Panc1 (cell line): ENCODE results near the gene WDFY2. TPM values are rescaled to one million over a fixed set of nuclear protein-coding genes. Genes with fewer than 3 reads are reported as not detected.
"Not testable (repeated sequence)": the region's sequence is repeated elsewhere in the genome, so short reads cannot be mapped to it uniquely, and the experiment has no call there.

ENCODE experiments used
- ATAC-seq: fragments of 200-7000 bp; cut with Tn5 transposase; 2 replicates; pipeline ENCODE4 v1.9.1; 2020; ENCODE audit warnings: mild to moderate bottlenecking, moderate library complexity
- BruUV-seq: library from RNA; stranded (reverse); fragments of 400-500 nt; replicated peaks from 2 replicates; lab custom pipeline; 2021; lab: Mats Ljungman, UMichigan
- CTCF ChIA-PET: fragments of 300-600 bp; sonication (Branson Sonifier 250); formaldehyde crosslinking; loops from one replicate; lab custom pipeline; 2022; ENCODE audit warnings: antibody characterized with exemption; lab: Charles Lee
- POLR2A ChIA-PET: fragments of 300-600 bp; sonication (Branson Sonifier 250); formaldehyde crosslinking; loops from one replicate; lab custom pipeline; 2022; ENCODE audit warnings: antibody characterized with exemption; lab: Charles Lee
- DNase-seq: peaks from one replicate; pipeline ENCODE4 v3.0.0-alpha.2; 2010; ENCODE audit warnings: low read depth, low spot score
- H3K27ac ChIP-seq: 2 replicates; pipeline ENCODE4 v1.5.1; 2011; ENCODE audit warnings: mild to moderate bottlenecking, low read length, inconsistent platforms
- H3K27me3 ChIP-seq: fragments of 200-500 bp; sonication (Bioruptor generic); 2 replicates; pipeline ENCODE4 v1.6.0; 2014; ENCODE audit warnings: low read length, inconsistent platforms; ENCODE audit not compliant: control insufficient read depth, insufficient read depth
- H3K36me3 ChIP-seq: fragments of 200-500 bp; sonication (Bioruptor generic); 2 replicates; pipeline ENCODE4 v1.5.1; 2014; ENCODE audit warnings: inconsistent platforms, mild to moderate bottlenecking, low read length, moderate library complexity; ENCODE audit not compliant: control insufficient read depth, insufficient read depth
- H3K4me1 ChIP-seq: 2 replicates; pipeline ENCODE4 v1.5.1; 2011; ENCODE audit warnings: inconsistent platforms, mild to moderate bottlenecking, low read length, moderate library complexity; ENCODE audit not compliant: control insufficient read depth, insufficient read depth
- H3K4me3 ChIP-seq, 2 experiments: 2 replicates each; pipeline ENCODE4 v1.5.1; 2011 to 2012; ENCODE audit warnings: low read depth in 2 of 2, low read length in 2 of 2, mild to moderate bottlenecking in 2 of 2, inconsistent platforms in 1 of 2, moderate library complexity in 1 of 2
- H3K9me3 ChIP-seq: fragments of 200-500 bp; sonication (Bioruptor generic); 2 replicates; pipeline ENCODE4 v1.5.1; 2014; ENCODE audit warnings: low read depth, mild to moderate bottlenecking, inconsistent platforms, low read length, moderate library complexity; ENCODE audit not compliant: control insufficient read depth, insufficient read depth
- CTCF ChIP-seq: fragments of 450-650 bp; IDR thresholded peaks from 2 replicates; pipeline ENCODE4 v1.5.1; 2017; ENCODE audit warnings: mild to moderate bottlenecking
- POLR2AphosphoS5 ChIP-seq: IDR thresholded peaks from 2 replicates; pipeline ENCODE4 v1.6.1; 2012; ENCODE audit warnings: mild to moderate bottlenecking, low read depth, low read length, moderate library complexity
- SIN3A ChIP-seq: IDR thresholded peaks from 2 replicates; pipeline ENCODE4 v1.6.1; 2012; ENCODE audit warnings: low read depth, mild to moderate bottlenecking, low read length, moderate library complexity, borderline replicate concordance; ENCODE audit not compliant: insufficient read depth
- TCF7L2 ChIP-seq: IDR thresholded peaks from 2 replicates; pipeline ENCODE4 v1.6.1; 2011; ENCODE audit warnings: mild to moderate bottlenecking, low read depth, low read length, inconsistent platforms
- in situ Hi-C: cut with HindIII; loops from 2 replicates; pipeline ENCODE4 v1.10.0; 2016; ENCODE audit warnings: low sequenced_read_pairs, low pct_unique_long_range_greater_than_20kb
- intact Hi-C: fragments of 100-400 bp; cut with micrococcal nuclease; formaldehyde crosslinking; loops from one replicate; pipeline ENCODE4 v1.10.0; 2022; ENCODE audit not compliant: unreplicated experiment
- total RNA-seq: library from RNA; stranded (reverse); gene quantifications from one replicate; pipeline ENCODE4 v1.2.1, GENCODE V29; 2021; ENCODE audit not compliant: unreplicated experiment
- TF ChIP-seq, protein P1 (sequence below), 2 experiments: IDR thresholded peaks; 2 replicates each; pipeline ENCODE4 v1.6.1; 2011 to 2012; ENCODE audit warnings: low read depth in 2 of 2, control low read depth in 1 of 2, low read length in 1 of 2, mild to moderate bottlenecking in 1 of 2, moderate library complexity in 1 of 2; ENCODE audit not compliant: insufficient read depth in 1 of 2

The WDFY2 gene
- total RNA-seq, 1 experiment from 2014 or later, result 7.8 TPM

- ATAC-seq (no peak), DNase-seq (no peak)
- BruUV-seq, result no TSS peak
- no peaks in the 10 kb centered on the region for H3K9me3 ChIP-seq
- intact Hi-C loops (no loop called here), in situ Hi-C loops (no loop called here)
- no peaks in the 10 kb centered on the region for H3K4me1 ChIP-seq
- H3K27ac ChIP-seq, result no peak overlapping the region
- no peaks in the 10 kb centered on the region for H3K36me3 ChIP-seq
- TF ChIP-seq, protein P1, sequence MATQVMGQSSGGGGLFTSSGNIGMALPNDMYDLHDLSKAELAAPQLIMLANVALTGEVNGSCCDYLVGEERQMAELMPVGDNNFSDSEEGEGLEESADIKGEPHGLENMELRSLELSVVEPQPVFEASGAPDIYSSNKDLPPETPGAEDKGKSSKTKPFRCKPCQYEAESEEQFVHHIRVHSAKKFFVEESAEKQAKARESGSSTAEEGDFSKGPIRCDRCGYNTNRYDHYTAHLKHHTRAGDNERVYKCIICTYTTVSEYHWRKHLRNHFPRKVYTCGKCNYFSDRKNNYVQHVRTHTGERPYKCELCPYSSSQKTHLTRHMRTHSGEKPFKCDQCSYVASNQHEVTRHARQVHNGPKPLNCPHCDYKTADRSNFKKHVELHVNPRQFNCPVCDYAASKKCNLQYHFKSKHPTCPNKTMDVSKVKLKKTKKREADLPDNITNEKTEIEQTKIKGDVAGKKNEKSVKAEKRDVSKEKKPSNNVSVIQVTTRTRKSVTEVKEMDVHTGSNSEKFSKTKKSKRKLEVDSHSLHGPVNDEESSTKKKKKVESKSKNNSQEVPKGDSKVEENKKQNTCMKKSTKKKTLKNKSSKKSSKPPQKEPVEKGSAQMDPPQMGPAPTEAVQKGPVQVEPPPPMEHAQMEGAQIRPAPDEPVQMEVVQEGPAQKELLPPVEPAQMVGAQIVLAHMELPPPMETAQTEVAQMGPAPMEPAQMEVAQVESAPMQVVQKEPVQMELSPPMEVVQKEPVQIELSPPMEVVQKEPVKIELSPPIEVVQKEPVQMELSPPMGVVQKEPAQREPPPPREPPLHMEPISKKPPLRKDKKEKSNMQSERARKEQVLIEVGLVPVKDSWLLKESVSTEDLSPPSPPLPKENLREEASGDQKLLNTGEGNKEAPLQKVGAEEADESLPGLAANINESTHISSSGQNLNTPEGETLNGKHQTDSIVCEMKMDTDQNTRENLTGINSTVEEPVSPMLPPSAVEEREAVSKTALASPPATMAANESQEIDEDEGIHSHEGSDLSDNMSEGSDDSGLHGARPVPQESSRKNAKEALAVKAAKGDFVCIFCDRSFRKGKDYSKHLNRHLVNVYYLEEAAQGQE (IDR thresholded peaks at IDR 0.05; ENCODE audit: insufficient read depth in 1 of 2, low read depth in 2 of 2, low read length in 1 of 2), result no peak
- no peak overlapping the region for H3K4me3 ChIP-seq
- ChIA-PET CTCF (no interaction called here), POLR2A (no interaction called here)
- no peaks in the 10 kb centered on the region for H3K27me3 ChIP-seq
These were observed 19.6 kb upstream of the WDFY2 start for GRCh38 chr13:51564671-51565070.

- H3K9me3 ChIP-seq, ATAC-seq, CTCF ChIA-PET, H3K36me3 ChIP-seq, DNase-seq, H3K27me3 ChIP-seq, H3K27ac ChIP-seq, H3K4me1 ChIP-seq, intact Hi-C loops, POLR2A ChIA-PET, H3K4me3 ChIP-seq, in situ Hi-C loops, BruUV-seq: not testable (repeated sequence)
These were observed 15.3 kb upstream of the WDFY2 start for GRCh38 chr13:51569001-51569400.

DNA sequence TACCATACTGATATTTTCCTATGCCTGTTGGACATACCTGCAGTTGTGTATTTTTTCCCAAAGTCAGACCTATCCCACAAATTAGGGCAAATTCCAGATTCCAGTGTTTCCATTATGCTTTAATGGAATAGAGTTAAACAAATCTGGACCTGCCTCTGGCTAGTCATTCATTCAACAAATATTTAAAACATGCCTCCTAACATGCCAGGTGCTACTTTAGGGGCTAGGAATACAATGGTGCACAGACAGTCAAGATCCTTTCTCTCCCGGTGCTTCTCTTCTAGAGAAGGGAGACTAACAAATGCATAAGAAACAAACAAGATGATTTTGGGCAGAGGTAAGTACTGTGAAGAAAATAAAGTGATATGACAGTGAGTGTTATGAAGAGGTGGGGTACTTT, 7.5 kb upstream of the WDFY2 start:
- ChIA-PET CTCF (no interaction called here), POLR2A (no interaction called here)
- in situ Hi-C loops (no loop called here), intact Hi-C loops (no loop called here)
- H3K27ac ChIP-seq, result no peak overlapping the region
- BruUV-seq, result no TSS peak
- H3K4me3 ChIP-seq, result no peak overlapping the region
- no peak for TF ChIP-seq CTCF
- TF ChIP-seq, protein P1 (IDR thresholded peaks at IDR 0.05; ENCODE audit: insufficient read depth in 1 of 2, low read depth in 2 of 2, low read length in 1 of 2), result no peak
- no peak for TF ChIP-seq TCF7L2
- no peak for TF ChIP-seq SIN3A
- TF ChIP-seq POLR2AphosphoS5, result no peak
- no peaks in the 10 kb centered on the region for H3K9me3 ChIP-seq
- no peaks in the 10 kb centered on the region for H3K27me3 ChIP-seq
- DNase-seq (no peak), ATAC-seq (no peak)
- H3K36me3 ChIP-seq, result no peaks in the 10 kb centered on the region
- no peaks in the 10 kb centered on the region for H3K4me1 ChIP-seq
